G401.6 (cell line): ENCODE measurements around the gene TMEM87B.
"Not testable (repeated sequence)": the region's sequence is repeated elsewhere in the genome, so short reads cannot be mapped to it uniquely, and the experiment has no call there.

Source experiments
- FAIRE-seq: peaks from 2 replicates; lab custom pipeline; 2012; peaks lifted over from hg19 to GRCh38; lab: Jason Lieb, UNC

Gene TMEM87B

DNA sequence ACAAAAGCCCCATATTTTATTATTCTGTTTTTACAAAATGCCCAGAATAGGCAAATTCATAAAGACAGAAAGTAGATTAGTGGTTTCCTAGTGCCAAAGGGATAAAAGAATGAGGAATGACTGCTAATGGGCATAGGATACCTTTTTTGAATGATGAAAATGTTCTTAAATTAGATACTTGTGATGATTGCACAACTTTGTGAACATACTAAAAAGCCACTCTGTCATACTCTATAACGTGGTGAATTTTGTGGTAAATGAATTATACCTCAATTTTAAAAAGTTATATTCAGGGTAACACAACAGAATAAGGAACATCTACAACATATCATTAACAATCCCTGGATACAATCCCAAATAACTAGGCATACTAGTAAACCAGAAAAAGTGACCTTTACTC, 74.0 kb downstream of the TMEM87B start:
- no peak for FAIRE-seq

DNA sequence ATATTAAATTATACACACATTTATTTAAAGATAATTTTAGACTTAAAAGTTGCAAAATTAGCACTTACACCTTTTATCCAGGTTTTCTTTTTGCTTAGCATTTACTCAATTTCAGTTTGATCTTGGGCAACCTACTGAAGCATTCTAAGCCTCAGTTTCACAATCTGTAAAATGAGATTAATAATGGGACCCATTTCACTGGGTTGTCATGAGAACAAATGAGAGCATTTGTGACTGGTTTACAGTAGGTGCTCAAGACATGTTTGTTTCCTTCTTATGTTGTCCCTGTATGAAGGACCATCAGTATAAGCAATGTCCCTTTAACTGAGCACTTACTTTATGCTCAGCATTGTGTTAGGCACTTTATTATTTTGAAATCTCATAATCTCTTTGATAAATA, 78.3 kb downstream of the TMEM87B start:
- no peak for FAIRE-seq

DNA sequence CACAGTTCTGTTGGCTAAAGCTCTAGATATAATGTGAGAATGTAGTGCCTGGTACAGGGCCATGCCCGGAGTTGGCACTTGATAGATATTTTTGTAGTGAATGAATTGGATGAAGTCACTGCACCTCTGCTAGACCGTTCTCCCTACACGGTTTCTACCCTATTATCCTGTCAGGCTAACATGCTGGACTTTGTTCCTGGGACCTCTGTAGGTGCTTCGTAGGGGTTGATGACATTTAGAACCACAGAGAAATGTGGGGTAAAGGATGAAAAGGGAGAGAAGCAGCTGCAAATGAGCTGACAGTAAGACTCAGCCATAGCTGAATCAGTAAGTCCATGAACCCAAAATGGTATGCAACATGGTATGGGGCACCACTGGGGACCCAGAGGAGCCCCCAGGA, 79.1 kb downstream of the TMEM87B start:
- FAIRE-seq = no peak

DNA sequence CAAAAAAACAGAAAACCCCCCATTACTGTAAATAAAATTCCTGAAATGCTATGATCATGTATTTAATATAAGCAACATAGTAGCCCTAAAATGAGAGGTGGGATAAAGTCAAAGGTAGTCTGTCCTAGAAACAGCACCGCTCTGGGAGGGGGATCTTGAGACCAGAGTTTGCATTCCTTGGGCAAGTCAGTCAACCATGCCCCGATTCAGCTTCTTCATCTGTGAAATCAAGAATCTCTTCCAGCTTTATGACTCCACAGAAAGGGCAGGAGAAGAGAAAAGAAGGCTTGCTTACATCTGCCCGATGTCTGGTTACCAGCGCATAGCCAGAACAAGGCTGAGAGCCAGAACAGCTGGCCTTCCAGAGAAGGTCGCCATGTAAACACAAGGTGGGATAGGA, 81.0 kb downstream of the TMEM87B start:
- no peak for FAIRE-seq

DNA sequence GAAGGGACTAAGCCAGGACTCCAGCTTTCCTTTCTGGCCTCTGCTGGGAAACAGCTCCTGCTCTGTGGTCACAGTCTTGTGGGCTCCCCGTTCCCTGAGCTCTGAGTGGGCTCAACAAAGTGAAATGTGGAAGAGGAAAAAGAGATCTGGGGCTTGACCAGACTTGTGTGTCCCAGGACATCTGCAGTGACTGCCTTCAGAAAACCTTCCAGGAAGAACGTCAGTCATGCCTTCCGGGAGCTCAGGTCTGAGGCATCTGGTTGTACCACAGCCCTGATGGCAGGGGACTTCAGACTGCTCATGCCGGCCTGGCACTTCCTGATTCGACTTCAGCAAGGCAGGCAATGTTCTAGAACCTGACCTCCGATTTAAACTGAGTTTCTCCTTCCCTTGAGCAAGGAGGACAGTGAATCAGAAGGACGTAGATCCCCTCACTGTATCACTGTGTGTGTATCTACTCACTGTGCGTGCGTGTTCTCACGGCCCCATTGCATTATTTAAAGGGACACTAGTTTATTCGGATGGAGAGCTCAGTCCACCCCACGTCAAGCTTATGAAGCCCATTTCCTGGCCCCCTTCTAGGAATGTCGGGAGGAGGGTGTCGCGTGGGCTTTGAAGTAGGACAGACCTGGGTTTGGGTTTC, 82.6 kb downstream of the TMEM87B start:
- FAIRE-seq = no peak

DNA sequence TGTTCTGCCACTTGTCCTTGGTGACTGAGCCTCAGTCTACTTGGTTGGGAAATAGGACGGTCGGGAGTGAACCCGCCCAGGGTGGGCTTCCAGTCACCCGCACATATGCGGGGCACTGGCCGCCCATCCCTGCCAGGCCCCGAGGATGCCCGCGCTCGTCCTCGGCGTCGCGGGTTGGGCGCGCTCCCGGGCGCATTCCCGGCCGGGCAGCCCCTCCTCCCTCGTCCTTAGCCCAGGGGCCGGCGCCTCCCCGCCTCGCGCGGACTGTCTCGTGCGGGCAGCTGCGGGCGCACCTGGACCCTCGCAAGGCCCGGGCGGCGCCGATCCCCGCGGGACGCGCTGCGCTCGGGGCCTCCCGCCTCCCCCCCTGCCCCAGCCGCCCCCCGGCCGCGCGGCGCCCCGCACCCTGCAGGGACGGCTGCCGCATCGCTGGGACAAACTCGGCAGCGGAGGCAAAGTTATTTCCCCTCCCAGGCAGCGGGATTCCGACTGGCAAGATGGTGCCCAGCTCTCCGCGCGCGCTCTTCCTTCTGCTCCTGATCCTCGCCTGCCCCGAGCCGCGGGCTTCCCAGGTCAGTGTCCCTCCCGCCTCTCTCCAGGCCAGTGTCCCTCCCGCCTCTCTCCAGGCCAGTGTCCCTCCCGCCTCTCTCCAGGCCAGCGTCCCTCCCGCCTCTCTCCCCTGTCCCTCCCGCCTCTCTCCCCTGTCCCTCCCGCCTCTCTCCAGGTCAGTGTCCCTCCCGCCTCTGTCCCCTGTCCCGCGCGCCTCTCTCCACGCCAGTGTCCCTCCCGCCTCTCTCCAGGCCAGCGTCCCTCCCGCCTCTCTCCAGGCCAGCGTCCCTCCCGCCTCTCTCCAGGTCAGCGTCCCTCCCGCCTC, 83.3 kb downstream of the TMEM87B start, which contains the start of gene FBLN7:
FBLN7 (plus strand) TSS at position 227 of the 874 bp plus-strand sequence; CDS start at position 498, 271 bp downstream.
- FAIRE-seq = no peak

DNA sequence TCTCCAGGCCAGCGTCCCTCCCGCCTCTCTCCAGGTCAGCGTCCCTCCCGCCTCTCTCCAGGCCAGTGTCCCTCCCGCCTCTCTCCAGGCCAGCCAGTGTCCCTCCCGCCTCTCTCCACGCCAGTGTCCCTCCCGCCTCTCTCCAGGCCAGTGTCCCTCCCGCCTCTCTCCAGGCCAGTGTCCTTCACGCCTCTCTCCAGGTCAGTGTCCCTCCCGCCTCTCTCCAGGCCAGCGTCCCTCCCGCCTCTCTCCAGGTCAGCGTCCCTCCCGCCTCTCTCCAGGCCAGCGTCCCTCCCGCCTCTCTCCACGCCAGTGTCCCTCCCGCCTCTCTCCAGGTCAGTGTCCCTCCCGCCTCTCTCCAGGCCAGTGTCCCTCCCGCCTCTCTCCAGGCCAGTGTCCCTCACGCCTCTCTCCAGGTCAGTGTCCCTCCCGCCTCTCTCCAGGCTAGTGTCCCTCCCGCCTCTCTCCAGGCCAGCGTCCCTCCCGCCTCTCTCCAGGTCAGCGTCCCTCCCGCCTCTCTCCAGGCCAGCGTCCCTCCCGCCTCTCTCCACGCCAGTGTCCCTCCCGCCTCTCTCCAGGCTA, 84.1 kb downstream of the TMEM87B start:
- not testable (repeated sequence) for FAIRE-seq

DNA sequence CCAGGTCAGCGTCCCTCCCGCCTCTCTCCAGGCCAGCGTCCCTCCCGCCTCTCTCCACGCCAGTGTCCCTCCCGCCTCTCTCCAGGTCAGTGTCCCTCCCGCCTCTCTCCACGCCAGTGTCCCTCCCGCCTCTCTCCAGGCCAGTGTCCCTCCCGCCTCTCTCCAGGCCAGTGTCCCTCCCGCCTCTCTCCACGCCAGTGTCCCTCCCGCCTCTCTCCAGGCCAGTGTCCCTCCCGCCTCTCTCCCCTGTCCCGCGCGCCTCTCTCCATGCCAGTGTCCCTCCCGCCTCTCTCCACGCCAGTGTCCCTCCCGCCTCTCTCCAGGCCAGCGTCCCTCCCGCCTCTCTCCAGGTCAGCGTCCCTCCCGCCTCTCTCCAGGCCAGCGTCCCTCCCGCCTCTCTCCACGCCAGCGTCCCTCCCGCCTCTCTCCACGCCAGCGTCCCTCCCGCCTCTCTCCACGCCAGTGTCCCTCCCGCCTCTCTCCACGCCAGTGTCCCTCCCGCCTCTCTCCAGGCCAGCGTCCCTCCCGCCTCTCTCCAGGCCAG, 84.7 kb downstream of the TMEM87B start:
- FAIRE-seq = not testable (repeated sequence)

DNA sequence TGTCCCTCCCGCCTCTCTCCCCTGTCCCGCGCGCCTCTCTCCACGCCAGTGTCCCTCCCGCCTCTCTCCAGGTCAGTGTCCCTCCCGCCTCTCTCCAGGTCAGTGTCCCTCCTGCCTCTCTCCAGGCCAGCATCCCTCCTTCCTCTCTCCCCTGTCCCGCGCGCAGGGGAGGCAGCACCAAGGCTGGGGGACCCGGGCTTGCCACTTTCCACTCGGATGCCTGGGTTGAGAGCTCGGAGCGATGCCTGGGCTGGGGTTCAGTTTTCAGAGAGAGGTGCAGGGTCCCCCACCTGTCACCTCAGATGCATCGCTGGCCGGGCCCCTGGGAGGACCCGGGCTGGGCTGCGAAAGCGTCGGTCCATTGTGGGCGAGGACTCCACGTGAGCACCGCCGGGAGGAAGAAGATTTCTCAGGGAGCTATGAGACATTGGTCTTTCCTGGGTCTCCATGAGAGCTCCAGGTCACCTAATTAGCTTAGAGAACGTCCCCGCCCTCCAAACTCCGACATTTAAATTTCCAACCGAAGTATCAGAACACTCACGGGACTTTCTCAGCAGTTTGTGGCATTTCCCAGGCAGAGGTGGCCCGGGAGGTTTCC, 85.2 kb downstream of the TMEM87B start:
- FAIRE-seq = no peak

DNA sequence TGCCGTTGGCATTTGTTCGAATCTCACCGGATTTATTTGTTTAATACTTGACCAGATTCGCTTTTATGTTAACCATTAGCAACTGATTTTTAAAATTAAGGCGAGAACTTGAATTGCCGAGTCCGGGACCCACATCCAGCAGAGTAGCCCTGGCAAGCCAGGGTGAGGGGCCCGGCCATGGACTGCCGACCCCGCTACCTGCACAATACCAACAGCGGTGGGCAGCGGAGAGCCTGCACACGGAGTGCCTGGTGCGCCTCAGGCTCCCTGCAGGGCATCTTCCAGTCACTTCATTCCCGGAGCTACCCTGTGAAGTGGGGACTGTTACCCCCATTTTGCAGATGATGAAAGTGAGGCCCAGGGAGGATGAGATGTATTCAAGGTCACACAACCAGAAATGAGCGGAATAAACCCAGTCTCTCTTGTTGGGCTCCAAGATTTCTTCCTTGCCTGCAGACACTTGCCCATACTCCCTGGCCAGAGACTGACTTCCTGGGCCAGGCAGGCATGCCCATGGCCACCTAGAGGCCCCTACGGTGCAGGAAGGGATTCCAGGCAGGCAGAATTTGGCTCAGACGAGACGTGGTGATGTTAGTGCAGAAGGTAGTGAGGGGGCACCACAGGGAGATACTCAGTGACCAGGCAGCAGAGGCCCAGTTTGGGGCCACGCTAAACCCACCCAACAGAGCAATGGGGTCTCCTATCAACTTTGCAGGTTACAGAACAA, 86.0 kb downstream of the TMEM87B start:
- no peak for FAIRE-seq

DNA sequence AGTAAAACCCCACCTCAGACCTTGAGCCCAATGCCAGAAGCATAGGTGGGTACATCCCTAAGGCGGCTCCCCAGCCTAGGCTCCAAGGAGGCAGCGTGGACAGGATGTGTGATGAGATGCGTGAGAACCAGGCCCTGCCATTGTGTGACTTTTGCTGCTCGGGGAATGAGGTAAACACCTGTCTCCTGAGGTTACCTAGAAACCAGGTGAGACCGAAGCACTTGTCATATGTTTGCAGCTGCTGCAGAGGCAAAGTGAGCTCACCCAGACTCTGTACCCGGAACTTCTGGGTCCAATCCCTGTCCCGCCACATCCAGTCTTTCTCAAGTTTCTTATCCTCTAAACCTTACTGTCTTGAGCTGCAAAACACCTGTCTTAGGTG, 86.5 kb downstream of the TMEM87B start:
- FAIRE-seq = no peak

DNA sequence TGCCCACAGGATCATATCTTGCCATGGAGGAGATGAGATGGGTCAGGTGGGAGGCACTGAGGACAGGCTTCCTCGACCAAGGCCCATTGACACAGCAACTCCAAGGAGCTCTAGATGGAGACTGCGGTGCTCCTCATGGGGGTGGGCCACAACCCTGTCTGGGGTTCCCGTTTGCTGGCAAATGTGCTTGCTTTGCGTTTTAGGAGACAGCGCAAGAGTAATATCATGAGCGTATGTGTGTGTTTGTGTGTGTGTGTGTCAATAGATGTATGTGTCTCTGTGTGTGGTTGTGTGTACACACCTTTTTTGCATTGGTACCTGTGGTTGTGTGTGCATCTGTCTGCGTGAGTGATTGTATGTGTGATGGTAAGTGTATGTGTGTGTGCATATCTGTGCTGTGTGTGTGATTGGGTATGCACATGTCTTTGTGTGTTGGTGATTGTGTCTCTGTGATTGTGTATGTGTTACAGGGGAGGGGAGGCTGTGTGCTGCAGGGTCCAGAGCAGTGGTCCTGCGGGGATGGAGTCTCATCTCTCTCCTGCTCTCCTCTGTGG, 87.5 kb downstream of the TMEM87B start:
- no peak for FAIRE-seq

DNA sequence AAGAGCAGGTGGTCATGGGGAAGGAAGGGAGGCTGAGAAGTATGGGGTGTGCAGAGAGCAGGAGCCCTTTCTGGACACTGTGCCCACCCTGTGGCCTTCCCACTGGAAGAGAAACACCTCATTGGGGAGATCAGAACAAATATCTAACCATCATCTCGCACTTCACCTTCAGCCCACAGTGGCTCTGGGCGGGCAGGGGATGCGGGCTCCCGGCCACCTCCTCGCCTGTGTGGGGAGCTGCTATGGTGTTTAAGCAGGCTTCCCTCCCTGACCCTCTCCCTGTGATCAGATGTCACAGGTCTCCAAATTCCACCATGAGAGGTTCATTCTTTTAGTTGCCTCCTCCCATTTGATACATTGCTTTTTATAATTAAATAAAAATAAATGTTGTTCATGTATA, 88.1 kb downstream of the TMEM87B start:
- no peak for FAIRE-seq

DNA sequence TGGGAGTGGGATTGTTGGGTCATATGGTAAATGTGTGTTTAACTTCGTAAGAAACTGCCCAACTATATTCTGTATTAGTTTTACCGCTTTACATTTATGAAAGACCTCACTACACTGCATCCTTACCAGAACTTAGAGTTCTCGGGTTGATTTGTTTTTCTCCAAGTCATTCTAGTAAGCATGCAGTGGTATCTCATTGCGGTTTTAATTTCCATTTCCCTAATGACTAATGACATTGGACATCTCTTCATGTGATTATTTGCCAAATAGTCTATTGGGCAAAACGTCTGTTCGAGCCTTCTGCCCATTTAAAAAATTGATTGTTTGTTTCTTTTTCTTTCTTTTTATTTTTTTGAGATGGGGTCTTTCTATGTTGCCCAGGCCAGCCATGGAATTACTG, 89.9 kb downstream of the TMEM87B start:
- FAIRE-seq = no peak

DNA sequence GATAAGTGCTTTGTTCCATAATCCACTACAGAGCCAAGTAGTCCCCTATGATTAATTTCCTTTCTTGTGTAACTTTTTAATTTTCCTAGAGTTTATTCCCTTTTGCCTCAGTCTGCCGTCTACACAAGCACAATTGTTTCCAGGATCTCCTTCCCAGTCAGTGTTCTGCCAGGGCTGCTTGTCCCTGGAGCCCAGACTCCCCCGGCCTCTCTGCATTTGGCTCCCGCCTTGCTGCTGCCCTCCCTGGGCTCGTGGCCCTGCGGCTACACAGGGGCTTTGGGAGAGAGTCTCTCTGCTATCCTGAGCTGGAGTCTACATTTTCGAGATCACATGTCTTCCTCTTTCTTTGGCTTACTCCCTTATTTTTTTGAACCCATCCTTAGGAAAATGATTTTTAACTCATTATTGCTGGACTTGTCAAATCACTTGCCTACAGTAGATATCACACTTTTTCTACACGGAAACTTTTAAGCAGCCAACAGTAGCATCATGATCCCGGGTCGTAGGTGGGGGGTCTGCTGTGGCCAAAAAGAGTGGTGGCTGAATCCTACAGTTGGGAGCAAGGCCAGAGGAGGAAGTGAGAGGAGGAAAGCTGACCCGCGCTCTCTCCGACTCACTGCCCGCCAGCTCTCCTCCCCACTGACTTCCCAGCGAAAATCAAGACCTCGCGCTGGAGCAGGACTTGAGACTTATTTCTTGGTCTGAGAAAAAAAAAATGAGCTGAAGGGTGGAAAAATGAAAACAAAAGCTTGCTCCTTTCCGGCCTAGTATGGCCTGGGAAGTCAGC, 92.5 kb downstream of the TMEM87B start:
- FAIRE-seq = no peak

DNA sequence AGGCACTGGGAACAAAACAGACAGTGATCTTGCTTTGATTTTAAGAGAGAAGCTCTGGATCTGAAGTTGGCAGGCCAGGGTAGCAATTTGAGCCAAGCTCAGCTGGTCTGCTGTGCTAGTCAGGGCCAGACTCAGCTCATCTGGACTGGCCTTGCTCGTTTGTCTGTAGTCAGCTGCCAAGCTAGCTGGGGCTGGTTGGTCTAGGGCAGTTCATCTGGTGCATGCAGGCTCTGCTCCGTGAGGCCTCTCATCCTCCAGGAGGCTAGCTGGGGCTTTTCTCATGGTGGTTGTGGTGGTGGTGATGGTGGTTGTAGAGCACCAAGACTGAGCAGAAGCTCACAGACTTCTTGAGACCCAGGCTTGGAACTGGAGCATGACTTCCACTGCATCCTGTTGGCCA, 93.4 kb downstream of the TMEM87B start:
- no peak for FAIRE-seq

DNA sequence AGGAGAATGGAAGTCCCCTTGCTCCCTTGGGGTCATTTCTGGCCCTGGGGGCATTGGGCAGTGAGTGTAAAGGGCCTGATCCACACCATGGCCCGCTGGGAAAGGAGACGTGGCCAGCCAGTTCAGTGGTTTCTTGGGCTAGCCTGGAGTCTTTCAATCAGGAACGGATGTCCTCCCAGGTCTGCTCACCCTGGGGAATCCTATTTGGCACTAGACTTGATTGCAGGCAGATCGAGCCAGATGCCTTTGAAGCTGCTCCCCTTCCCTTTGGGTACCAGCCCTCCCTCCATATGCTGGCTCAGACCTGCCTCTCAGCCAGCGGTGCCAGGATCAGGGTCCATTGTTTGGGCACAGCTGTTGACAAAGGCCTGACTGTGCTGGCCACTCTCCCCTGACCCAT, 94.1 kb downstream of the TMEM87B start:
- FAIRE-seq = no peak

DNA sequence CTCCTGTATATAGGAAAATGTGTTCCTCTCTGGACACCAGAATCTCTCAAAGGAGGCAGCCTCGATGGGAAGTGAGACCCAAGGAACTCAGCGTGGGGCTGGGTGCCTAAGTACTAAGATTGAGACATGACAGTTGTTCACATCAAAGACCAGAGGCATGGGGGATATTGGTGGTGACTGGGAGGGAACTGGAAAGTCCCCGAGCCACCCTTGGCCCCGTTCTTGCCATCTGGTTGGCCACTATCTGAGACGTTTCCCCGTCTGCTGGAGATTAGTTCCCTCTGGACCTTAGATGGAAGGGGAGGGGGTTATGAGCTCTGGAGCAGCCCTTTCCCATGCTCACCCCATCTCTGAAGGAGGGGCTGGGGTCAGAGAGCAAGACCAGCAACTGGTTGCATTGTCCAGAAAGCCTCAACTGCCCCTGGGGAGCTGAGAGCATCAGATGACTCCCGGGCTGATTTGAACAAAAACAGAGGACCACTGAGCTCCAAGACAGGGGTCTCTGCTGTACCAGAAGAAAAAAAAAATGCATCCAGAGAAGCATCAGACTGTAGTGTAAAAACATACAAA, 94.9 kb downstream of the TMEM87B start:
- FAIRE-seq = no peak

DNA sequence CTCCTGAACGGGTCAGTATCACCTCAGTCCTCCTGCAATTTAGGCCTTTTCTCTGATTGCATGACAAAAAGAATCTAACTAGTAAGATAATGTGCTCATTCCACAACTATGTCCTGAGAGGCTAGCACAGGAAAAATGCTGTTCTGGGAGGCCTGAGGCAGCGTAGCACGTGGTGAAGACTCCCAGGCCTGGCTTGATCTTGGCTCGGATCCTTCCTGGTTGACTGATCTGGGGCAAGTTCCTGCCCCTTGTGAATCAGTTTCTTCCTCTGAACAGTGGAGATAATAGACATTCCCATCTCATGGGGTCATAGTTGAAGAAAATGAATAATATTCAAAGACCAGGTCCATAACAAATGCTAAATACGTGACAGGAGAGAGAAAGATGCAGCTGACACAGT, 95.4 kb downstream of the TMEM87B start:
- no peak for FAIRE-seq

DNA sequence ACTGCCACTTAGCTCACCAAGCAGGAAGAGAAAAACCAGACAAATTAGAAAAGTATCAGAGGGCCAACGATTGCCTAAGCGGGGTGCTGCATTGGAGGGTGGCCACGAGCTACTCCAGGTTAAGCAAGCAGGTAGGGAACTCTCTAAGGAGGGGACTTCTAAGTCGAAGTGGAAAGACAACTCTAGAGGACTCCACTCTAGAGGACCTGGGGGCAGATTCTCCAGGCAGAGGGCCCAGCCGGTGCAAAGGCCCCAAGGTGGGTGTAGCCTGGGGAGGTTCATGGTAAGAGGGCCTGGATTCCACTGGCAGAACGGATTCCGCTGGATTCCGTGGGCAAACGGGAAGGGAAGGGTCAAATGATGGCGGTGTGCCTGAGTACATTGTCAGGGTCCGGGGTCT, 95.8 kb downstream of the TMEM87B start:
- no peak for FAIRE-seq

DNA sequence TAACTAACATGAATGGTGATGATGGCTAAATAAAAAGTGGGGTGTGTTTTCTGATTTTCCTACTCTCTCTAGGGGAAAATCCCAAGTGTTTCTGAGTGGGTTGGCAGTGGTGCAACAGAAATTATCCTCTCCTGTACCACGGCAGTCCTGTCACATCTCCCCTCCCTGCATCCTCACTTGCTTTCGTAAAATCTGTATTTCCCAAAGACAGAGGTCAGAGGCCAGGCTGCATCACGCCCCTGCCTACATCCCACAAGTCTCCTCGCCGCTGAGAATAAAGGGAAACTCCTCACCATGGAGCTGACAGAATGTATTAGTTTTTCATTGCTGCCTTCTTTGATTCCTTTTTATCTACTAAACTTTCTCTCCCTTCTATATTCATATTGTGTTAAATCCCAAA, 96.2 kb downstream of the TMEM87B start:
- FAIRE-seq = no peak
